Activated CD4-positive, alpha-beta memory T cell treated with anti-CD3 and anti-CD28 coated beads, Interleukin-2, amount 10 ng/mL, durations not matched to agents 7 days and 5 days (primary cell): Measurements from ENCODE around the gene FAM118B. TPM values are rescaled to one million over a fixed set of nuclear protein-coding genes. Genes with fewer than 3 reads are reported as not detected.
A peak's percentile ranks its signal among the peaks of the same experiment; 100 is the strongest.

ENCODE experiments used
- CTCF ChIA-PET: fragments of 350-600 bp; sonication (Branson Sonifier 250); formaldehyde crosslinking; loops from one replicate; lab custom pipeline; 2021; ENCODE audit warnings: antibody characterized with exemption, inconsistent platforms; lab: Charles Lee
- POLR2A ChIA-PET: fragments of 350-600 bp; sonication (Branson Sonifier 250); formaldehyde crosslinking; loops from one replicate; lab custom pipeline; 2021; ENCODE audit warnings: antibody characterized with exemption; lab: Charles Lee
- DNase-seq: peaks from one replicate; pipeline ENCODE4 v3.0.0-alpha.2; 2020
- H3K27ac Mint-ChIP-seq: one replicate; pipeline ENCODE4 v1.8.0; 2021; ENCODE audit warnings: mild to moderate bottlenecking, mixed read lengths
- H3K27me3 Mint-ChIP-seq: one replicate; pipeline ENCODE4 v1.8.0; 2021; ENCODE audit warnings: mixed read lengths
- H3K36me3 Mint-ChIP-seq: one replicate; pipeline ENCODE4 v1.8.0; 2021; ENCODE audit warnings: low read depth, mixed read lengths
- H3K4me1 Mint-ChIP-seq: one replicate; pipeline ENCODE4 v1.8.0; 2021; ENCODE audit warnings: mixed read lengths
- H3K4me3 Mint-ChIP-seq: one replicate; pipeline ENCODE4 v1.8.0; 2021; ENCODE audit warnings: mild to moderate bottlenecking, mixed read lengths
- H3K9me3 Mint-ChIP-seq: one replicate; pipeline ENCODE4 v1.8.0; 2021; ENCODE audit warnings: mixed read lengths
- total RNA-seq, 2 experiments: library from RNA; stranded (reverse); gene quantifications; one replicate each; pipeline ENCODE4 v1.2.3, GENCODE V29; 2021

The FAM118B gene
- total RNA-seq, 2 experiments from 2014 or later: 9.0 to 9.9 TPM

DNA sequence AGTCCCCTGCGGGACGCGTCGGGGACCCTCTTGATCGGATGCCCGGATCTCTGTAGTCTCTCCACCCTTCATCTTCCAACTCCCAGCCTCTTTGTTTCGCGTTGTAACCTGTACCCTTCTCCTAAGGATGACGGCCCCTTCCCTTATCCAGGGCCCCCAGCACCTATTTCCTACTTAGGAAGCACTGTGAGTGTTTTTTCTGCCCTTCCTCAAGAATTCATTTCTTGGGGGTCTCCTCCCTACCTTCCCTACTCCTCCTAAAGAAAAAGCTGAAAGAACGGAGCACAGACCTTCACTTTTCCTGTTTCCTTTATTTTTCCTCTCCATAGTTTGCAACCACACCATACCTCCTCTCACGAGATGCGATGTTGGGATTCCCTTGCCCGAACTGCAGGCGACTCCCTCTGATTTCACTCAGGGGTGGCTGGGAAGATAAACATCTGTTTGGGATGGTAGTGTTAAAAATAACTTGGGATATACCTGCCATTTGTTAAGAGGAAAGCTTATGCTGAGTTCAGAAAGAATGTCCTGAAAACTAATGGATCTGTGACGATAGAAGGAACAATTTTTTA is 593 bp downstream of the FAM118B start:
- ChIA-PET POLR2A (interaction anchor here (0.6 to 4.2 kb wide), 8 partner anchors 17 to 325 kb away, joined by 3 to 23 read pairs (median 4); partner anchors contain the start of genes FOXRED1, HYLS1, SRPRA and TIRAP), CTCF (interaction anchor here (0.6 to 1.6 kb wide), 2 partner anchors 8 to 56 kb away, joined by 3 read pairs; no protein-coding TSS in a partner anchor)
- no peaks in the 10 kb centered on the region for H3K9me3 Mint-ChIP-seq
- H3K36me3 Mint-ChIP-seq: peaks cover 12% of the 10 kb centered on the region
- peak overlapping the region; percentile 98 for H3K4me3 Mint-ChIP-seq
- H3K27me3 Mint-ChIP-seq: peaks cover 7% of the 10 kb centered on the region
- H3K4me1 Mint-ChIP-seq: peaks cover 45% of the 10 kb centered on the region
- no peak overlapping the region for H3K27ac Mint-ChIP-seq
- no peak for DNase-seq

- Mint-ChIP-seq H3K4me1 (peaks cover 46% of the 10 kb centered on the region), H3K4me3 (no peak overlapping the region), H3K9me3 (no peaks in the 10 kb centered on the region), H3K27ac (no peak overlapping the region), H3K27me3 (peaks cover 7% of the 10 kb centered on the region), H3K36me3 (peaks cover 8% of the 10 kb centered on the region)
- CTCF ChIA-PET: no interaction called here
- POLR2A ChIA-PET: no interaction called here
- no peak for DNase-seq
Measured at GRCh38 chr11:126214441-126214840, 2.9 kb downstream of the FAM118B start.

DNA sequence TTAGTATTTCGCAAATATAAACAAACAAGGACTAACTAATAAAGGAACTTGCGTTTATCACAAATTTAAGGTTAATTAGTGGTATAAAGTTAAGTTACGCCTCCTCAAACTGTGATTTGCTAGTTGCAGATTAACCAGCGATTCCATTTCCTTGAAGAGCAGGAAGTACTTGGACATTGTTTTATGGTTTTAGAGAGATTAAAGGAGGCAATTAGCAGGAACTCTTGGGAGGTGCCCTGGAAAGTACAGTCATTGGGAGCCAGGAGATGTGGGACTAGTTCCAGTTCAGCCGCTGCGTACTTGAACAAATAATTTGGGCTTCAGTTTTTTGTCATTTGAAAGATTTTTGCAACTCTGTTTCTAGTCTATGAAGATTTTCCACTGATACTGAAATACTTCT is 3.3 kb downstream of the FAM118B start:
- H3K4me3 Mint-ChIP-seq: no peak overlapping the region
- H3K36me3 Mint-ChIP-seq: peaks cover 6% of the 10 kb centered on the region
- CTCF ChIA-PET: interaction anchor here (0.7 kb wide), 1 partner anchor 144 kb away, joined by 3 read pairs; no protein-coding TSS in a partner anchor
- no peak overlapping the region for H3K27ac Mint-ChIP-seq
- DNase-seq: no peak
- peaks cover 7% of the 10 kb centered on the region for H3K27me3 Mint-ChIP-seq
- peaks cover 44% of the 10 kb centered on the region for H3K4me1 Mint-ChIP-seq
- POLR2A ChIA-PET: no interaction called here
- no peaks in the 10 kb centered on the region for H3K9me3 Mint-ChIP-seq

DNA sequence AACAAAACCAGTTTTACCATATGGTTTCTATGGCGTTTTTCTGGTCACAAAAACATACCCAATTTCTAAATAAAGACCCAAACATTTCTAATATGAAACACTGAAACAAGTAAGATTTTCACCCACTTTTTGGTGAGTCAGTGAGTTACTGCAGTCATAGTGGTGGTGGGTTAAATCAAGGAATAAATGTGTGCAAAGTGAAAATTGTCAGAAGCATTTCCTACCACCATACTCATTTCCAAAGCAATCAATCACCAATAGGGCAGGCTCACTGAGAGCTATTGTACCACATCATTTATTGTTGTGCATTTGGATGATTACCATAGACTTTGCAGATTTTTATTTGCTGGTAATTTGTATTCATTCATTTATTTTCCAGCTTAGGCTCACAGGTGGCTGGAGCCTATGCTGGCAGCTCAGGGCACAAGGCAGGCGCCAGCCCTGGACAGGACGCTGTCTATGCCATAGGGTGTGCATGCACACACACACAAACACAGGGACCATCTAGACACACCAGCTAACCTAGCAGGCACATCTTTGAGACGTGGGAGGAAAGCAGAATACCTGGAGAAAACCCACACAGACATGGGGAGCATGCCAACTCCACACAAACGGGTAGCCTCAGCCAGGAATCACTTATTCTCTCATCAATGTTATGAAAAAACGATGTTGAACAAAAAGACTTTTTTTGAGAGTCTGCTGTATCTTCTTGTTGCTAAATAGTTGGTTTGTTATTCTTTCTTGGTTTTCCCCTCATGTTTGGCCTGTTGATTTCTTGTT is 5.1 kb downstream of the FAM118B start:
- POLR2A ChIA-PET: interaction anchor here (1.1 kb wide), 1 partner anchor 330 kb away, joined by 3 read pairs; no protein-coding TSS in a partner anchor
- DNase-seq: no peak
- H3K27ac Mint-ChIP-seq: no peak overlapping the region
- no peak overlapping the region for H3K4me3 Mint-ChIP-seq
- peaks cover 26% of the 10 kb centered on the region for H3K4me1 Mint-ChIP-seq
- no peaks in the 10 kb centered on the region for H3K36me3 Mint-ChIP-seq
- no peaks in the 10 kb centered on the region for H3K9me3 Mint-ChIP-seq
- CTCF ChIA-PET: no interaction called here
- H3K27me3 Mint-ChIP-seq: peaks cover 7% of the 10 kb centered on the region

GRCh38 chr11:126217491-126217890 is 5.9 kb downstream of the FAM118B start:
- ChIA-PET POLR2A (interaction anchor here (1.1 kb wide), 1 partner anchor 330 kb away, joined by 3 read pairs; no protein-coding TSS in a partner anchor), CTCF (no interaction called here)
- Mint-ChIP-seq H3K4me1 (peaks cover 19% of the 10 kb centered on the region), H3K4me3 (no peak overlapping the region), H3K27me3 (peaks cover 7% of the 10 kb centered on the region), H3K36me3 (no peaks in the 10 kb centered on the region), H3K9me3 (no peaks in the 10 kb centered on the region), H3K27ac (no peak overlapping the region)
- no peak for DNase-seq

DNA sequence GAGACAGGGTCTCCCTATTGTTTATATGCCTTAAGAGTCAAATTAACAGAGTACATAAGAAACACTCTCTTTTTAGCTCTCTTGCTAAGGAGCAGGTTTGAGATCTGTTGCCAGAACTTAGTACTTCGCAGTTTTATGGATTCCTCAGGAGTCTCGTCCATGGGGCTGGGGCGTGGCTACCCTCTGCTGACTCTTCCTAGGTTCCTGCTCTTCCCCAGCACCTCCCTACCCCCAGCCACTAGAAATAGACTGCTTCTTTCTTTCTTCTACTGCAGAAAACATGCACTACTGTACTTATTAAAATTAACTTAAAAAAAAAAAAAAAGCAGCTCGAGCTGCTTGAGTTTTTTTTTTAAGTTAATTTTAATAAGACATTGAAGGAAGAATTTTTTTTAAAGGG is 8.0 kb downstream of the FAM118B start:
- H3K27me3 Mint-ChIP-seq: no peaks in the 10 kb centered on the region
- DNase-seq: no peak
- H3K27ac Mint-ChIP-seq: no peak overlapping the region
- peaks cover 5% of the 10 kb centered on the region for H3K4me1 Mint-ChIP-seq
- CTCF ChIA-PET: no interaction called here
- no peak overlapping the region for H3K4me3 Mint-ChIP-seq
- no peaks in the 10 kb centered on the region for H3K36me3 Mint-ChIP-seq
- POLR2A ChIA-PET: no interaction called here
- H3K9me3 Mint-ChIP-seq: no peaks in the 10 kb centered on the region

GRCh38 chr11:126224647-126225294 is 13.2 kb downstream of the FAM118B start:
- POLR2A ChIA-PET: no interaction called here
- no peak overlapping the region for H3K4me3 Mint-ChIP-seq
- CTCF ChIA-PET: interaction anchor here (0.8 kb wide), 1 partner anchor 284 kb away, joined by 3 read pairs; no protein-coding TSS in a partner anchor
- no peak overlapping the region for H3K27ac Mint-ChIP-seq
- H3K27me3 Mint-ChIP-seq: no peaks in the 10 kb centered on the region
- H3K36me3 Mint-ChIP-seq: no peaks in the 10 kb centered on the region
- no peaks in the 10 kb centered on the region for H3K9me3 Mint-ChIP-seq
- H3K4me1 Mint-ChIP-seq: no peaks in the 10 kb centered on the region
- no peak for DNase-seq

GRCh38 chr11:126225295-126225665 is 13.7 kb downstream of the FAM118B start:
- Mint-ChIP-seq H3K4me3 (no peak overlapping the region), H3K36me3 (no peaks in the 10 kb centered on the region), H3K27ac (no peak overlapping the region), H3K4me1 (no peaks in the 10 kb centered on the region), H3K9me3 (no peaks in the 10 kb centered on the region), H3K27me3 (no peaks in the 10 kb centered on the region)
- DNase-seq: no peak
- CTCF ChIA-PET: interaction anchor here (0.8 kb wide), 1 partner anchor 285 kb away, joined by 3 read pairs; no protein-coding TSS in a partner anchor
- POLR2A ChIA-PET: no interaction called here

- no peak overlapping the region for H3K4me3 Mint-ChIP-seq
- no peak overlapping the region for H3K27ac Mint-ChIP-seq
- H3K36me3 Mint-ChIP-seq: no peaks in the 10 kb centered on the region
- ChIA-PET POLR2A (no interaction called here), CTCF (no interaction called here)
- no peak for DNase-seq
- no peaks in the 10 kb centered on the region for H3K9me3 Mint-ChIP-seq
- no peaks in the 10 kb centered on the region for H3K27me3 Mint-ChIP-seq
- no peaks in the 10 kb centered on the region for H3K4me1 Mint-ChIP-seq
Measured at GRCh38 chr11:126226334-126227084, 14.9 kb downstream of the FAM118B start.

GRCh38 chr11:126229858-126230540 is 18.4 kb downstream of the FAM118B start:
- no peak for DNase-seq
- no peak overlapping the region for H3K27ac Mint-ChIP-seq
- ChIA-PET POLR2A (interaction anchor here (1.1 kb wide), 1 partner anchor 18 kb away, joined by 3 read pairs; the partner anchor contains the start of genes FAM118B and RPUSD4), CTCF (interaction anchor here (1.7 kb wide), 1 partner anchor 11 kb away, joined by 3 read pairs; no protein-coding TSS in a partner anchor)
- H3K4me1 Mint-ChIP-seq: no peaks in the 10 kb centered on the region
- no peaks in the 10 kb centered on the region for H3K9me3 Mint-ChIP-seq
- H3K4me3 Mint-ChIP-seq: no peak overlapping the region
- H3K27me3 Mint-ChIP-seq: no peaks in the 10 kb centered on the region
- no peaks in the 10 kb centered on the region for H3K36me3 Mint-ChIP-seq

DNA sequence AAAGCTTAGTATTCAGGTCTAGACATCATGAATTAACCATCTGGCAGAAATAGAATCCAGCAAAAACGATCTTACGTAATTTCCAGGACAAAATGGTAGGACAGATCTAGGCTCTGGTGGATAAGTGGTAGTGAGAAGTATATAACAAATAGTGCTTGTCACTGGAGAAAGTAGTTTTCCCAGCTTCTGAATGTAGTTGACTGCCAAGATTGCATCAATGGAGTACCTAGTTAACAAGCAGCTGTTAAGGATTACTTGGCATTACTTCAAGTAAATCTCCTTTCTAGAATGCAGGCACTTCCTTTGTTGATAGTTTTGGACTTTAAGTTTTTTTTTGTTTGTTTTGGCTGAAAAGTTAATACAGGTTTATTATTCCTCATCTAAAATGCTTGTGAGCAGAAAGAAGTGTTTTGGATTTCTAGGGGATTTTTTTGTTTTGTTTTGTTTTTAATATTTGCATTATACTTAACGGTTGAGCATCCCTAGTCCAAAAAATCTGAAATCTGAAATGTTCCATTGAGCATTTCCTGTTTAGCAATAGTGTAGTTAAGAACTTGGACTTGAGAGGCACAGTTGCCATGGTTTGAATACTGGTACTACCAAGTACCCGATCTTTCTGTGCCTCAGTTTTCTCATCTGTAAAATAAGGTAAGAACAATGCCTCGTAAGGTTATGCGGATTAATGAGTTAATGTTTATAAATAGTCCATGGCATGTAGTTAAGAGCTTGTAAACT is 20.3 kb downstream of the FAM118B start:
- CTCF ChIA-PET: interaction anchor here (1.7 kb wide), 1 partner anchor 9 kb away, joined by 3 read pairs; no protein-coding TSS in a partner anchor
- peaks cover 7% of the 10 kb centered on the region for H3K36me3 Mint-ChIP-seq
- no peak overlapping the region for H3K27ac Mint-ChIP-seq
- H3K27me3 Mint-ChIP-seq: no peaks in the 10 kb centered on the region
- no peak for DNase-seq
- H3K4me1 Mint-ChIP-seq: no peaks in the 10 kb centered on the region
- H3K4me3 Mint-ChIP-seq: no peak overlapping the region
- POLR2A ChIA-PET: interaction anchor here (1.1 kb wide), 1 partner anchor 22 kb away, joined by 3 read pairs; no protein-coding TSS in a partner anchor
- H3K9me3 Mint-ChIP-seq: no peaks in the 10 kb centered on the region
